Epithelial cell of prostate (primary cell): ENCODE data around the gene DPCD.

Experiments
- DNase-seq: peaks from one replicate; pipeline ENCODE4 v3.0.0-alpha.2; 2011; ENCODE audit warnings: low read depth, low spot score
- H3K27ac ChIP-seq: fragments of 450-650 bp; 2 replicates; pipeline ENCODE4 v1.5.1; 2017; ENCODE audit warnings: mild to moderate bottlenecking

DPCD gene

DNA sequence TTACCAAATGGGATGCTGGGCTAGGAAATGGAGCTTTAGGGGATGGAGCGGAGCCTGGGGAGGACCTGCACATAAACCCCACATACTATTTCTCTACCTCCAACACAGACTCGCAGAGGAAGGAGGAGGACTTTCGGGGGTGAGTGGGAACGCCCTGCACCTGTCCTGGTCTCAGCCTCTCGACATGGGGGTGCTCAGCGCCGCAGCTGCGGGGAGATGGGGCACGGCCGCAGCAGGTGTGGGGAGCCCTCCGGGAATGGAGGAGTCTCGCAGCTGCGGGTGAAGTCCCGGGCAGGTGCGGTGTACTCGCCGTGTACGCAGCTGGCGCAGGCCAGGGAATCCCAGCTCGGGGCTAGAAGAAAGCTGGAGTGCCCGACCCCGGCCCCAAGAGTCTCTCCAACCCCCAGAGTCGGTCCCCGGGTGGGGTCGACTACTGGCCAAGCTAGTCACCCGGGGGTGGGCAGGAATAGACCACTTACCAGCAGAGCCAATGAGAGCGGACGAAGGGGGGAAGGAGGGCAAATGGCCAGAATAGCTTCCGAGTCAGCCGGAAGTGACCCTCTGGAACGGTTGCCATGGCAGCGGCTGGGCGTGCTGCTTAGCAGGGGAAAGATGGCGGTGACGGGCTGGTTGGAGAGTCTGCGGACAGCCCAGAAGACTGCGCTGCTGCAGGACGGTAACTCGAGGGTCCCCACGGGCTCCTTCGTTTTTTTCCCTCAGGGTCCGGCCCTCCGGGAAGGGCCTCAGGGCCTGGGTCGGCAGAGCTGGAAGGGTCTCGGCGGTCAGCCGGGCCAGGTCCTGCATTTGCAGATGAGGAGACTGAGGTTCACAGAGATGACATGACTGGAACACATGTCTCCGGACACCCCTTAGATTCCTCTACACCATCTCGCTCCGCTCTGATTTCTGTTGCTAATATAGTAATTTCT, at the start of gene DPCD, which contains the start of gene POLL:
TSS of gene DPCD (plus strand) at position 597 of the 929 bp plus-strand sequence. CDS start at position 613, 16 bp downstream.
TSS of gene POLL (minus strand) at position 533 of the 929 bp plus-strand sequence. CDS start 897 bp downstream, outside the sequence.
- DNase-seq = peak; percentile 45
- H3K27ac ChIP-seq = no peak within 1 kb of the TSS

DNA sequence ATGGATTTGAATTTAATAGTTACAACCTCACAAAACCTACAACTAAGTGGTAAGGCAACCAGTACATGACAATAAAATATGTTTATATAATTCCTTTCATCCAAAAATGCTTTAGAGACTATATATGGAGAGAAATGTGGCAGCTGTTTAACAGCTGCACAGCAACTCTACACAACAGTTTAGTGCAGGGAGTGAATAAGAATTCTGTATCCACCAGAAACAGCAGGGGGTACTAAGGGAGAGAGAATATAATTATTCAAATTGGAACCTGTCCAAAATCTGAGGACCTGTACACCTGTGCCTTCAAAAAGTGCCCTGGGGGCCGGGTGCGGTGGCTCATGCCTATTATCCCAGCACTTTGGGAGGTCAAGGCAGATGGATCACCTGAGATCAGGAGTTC, 49.7 kb upstream of the DPCD start:
- DNase-seq = no peak

DNA sequence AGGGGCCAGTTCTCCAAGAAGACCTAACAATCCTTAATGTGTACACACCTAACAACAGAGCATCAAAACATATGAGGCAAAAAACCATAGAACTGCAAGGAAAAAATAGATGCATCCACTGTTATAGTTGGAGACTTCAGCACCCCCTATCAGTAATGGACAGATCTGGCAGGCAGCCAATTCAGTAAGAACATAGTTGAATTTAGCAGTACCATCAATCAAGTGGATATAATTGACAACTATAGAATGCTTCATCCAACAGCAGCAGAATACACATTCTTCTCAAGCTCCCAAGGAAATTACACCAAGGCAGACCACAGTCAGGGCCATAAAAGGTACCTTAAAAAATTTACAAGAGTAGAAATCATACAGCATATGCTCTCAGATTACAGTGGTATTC, 42.2 kb upstream of the DPCD start:
- no peak for DNase-seq
- H3K27ac ChIP-seq = no peak overlapping the region

More for the DNA sequence above, 49.7 kb upstream of the DPCD start:
- H3K27ac ChIP-seq = no peak overlapping the region

DNA sequence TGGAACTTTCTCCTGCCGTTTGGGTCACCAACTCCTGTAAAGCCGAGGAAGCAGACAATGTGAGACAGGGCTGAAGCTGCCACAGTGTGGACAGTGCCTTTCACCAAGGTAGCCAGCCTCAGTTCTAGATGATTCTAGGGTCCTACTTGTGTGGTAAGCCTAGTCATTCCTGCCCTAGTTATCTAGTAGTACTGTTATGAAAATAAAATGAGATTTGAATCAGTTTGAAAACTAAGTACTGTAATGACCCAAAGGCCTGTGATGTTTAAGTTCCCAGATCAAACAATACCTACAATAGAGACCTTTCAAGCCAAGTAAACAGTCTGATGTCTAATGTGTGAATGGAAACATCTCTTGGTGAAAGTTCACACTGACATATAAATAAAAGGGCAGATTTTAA, 37.2 kb upstream of the DPCD start:
- no peak for DNase-seq
- no peak overlapping the region for H3K27ac ChIP-seq

DNA sequence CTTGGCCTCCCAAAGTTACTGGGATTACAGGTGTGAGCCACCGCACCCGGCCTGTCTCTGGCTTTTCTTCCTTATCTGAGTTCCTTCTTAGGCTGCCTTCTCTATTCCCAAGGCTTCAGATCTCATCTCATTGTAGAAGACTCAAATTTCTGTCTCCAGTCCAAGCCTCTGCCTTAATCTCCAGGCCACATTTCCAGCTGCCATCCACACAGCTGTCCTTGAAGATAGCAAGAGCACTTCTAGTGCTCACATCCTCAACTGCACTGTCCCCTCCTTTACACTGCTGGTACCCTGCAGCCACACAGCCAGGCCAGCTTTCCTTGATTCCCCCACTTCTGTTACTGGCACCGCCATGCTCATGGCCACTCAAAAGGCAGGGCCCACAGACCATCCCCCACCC, 35.7 kb upstream of the DPCD start:
- no peak overlapping the region for H3K27ac ChIP-seq
- no peak for DNase-seq

DNA sequence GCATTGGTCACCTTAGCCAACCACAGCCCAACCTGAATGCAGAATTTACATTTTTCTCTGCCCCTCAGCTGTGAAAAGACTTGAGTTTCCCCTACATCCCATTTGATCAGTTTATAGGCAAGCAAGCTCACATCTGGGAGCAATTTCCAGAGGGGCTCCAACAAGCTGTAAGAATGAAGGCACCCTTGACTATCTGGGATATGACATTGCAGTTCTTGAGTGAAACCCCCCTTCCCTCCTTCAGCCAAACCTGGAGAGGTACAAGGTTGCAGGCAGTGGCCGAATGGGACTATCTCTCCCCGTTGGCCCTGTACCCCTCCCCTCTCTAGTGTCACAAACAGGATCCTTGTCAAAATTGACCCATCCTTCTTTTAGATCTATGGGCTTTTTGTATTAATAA, 30.6 kb upstream of the DPCD start:
- DNase-seq = no peak
- peak overlapping the region; percentile 45 for H3K27ac ChIP-seq

DNA sequence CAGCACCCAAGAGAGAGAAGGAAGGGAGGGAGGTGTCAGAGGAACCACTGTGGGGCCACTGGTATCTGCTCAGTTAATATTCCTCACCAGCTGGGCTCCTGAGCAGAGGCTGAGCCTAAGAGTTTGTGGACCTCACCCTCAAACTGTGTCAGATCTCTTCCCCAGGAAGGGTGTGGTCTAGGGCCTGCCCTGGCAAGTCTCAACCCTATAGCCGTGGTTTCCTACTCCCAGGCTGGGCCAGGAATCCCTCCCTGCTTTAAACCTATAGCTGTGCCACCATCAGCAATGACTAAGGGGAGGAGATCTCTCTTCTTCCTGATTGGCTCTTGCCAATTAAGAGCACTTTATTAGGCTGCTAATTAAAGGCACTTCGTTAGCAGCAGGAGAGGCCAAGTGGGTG, 29.9 kb upstream of the DPCD start:
- peak; percentile 59 for DNase-seq
- peak overlapping the region; percentile 45 for H3K27ac ChIP-seq

DNA sequence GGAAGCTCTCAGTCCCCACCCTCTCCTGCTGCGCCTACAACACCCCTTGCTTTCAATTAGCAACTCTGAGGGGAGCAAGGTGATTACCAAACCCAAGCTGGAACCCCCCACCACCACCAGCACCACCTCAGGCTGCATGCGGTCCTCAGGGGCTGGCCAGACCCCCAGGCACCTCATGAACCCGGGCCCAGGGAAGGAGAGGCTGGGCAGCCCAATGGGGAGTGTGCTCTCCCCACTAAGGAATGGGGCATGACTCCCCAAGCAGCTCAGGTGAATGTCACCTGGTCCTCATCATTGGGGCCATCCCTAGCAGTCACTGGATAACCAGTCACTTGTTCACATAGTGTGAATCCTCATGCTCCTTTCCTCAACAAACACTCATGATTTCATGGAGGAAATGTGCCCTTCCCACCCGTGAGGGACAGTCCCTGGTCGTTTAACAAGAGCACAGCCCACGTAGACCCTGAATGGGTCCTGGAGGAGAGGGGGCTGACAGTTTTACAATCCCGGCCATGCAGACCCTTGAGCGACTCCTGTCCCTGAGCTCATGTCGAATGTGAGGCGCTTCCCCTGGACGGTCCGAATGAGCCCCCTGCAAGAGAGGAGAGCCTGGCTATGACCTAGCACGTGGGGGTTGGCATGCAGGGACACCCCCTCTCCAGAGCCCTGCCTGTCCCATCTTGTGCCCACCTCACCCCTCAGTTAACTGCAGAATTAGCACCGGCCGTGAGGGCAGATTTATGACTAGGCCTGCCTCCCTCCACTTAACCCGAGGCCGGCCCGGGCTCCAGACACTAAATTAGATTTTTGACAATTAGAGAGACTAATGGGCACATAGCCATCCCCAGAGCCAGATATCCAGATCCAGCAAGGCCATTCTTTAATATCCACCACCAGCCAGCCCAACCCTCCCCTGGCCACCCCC, 29.2 kb upstream of the DPCD start:
- peak overlapping the region; percentile 45 for H3K27ac ChIP-seq
- no peak for DNase-seq

DNA sequence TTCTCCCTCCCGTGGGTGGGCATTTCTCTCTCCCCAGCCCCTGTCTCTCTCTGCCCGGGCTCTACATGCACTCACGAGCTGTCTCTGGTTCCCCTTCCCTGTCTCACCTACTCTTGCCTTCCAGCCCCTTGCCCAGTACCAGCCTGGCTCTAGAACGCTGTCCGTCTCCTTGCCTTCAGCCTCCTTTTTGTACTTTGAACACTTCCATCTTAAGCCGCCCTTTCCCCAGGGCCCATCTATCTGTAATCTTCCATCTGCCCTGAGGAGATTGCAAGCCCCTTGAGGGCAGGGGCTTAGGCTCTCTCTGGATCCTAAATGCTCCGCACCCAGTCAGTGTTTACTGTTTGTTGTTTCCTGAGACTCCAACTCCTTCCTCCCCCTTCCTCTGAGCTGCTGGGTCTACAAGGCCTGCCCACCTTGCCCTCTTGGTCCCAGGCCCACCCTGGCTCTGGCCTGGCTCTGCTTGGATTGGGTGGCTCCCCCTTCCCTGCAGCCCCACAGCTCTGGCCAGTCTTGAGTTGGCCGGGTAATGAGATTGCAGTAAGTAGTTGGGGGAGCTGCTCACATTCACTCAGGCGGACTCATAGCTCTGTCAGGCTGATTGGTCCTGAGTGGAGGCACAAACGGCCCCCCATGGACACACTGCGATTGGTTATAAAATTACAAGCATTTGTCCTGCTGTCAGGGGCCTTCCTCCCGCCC, 28.4 kb upstream of the DPCD start:
- no peak for DNase-seq
- H3K27ac ChIP-seq = no peak overlapping the region

DNA sequence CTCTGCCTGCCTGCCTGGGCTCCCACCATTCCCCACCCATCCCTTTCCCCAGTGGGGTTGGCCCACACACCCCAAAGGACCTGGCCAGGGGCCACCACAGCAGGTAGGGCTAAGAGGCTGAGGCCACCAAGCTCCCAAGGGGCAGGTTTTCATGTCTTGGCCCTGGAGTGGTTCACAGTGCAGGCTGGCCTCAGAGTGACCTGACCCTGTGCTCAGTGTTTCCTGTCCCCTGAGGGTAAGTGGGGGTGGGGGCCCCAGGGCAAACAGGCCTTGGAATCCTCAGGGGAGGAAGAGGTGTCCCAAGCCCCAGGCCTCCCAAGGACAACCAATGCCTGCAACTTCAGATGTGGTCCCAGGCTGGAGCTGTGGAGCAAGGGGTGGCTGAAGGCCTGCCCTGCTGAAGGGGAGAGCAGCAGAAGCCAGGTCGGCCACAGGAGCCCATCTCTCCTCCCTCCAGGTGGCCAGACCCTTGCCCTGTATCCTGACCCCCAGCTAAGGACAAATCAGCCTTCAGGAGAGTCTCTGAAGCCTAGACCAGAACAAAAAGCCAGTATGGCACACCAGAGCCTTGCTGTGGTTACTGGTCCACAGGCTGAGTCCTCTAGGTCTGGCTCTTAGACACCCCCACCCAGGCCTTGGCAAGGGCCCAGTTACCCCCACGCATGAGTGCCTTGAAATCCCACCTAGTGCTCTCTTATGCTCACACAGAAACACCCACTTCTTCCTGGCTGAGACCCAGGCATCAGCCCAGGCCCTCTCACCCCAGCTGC, 27.6 kb upstream of the DPCD start:
- H3K27ac ChIP-seq = no peak overlapping the region
- no peak for DNase-seq

DNA sequence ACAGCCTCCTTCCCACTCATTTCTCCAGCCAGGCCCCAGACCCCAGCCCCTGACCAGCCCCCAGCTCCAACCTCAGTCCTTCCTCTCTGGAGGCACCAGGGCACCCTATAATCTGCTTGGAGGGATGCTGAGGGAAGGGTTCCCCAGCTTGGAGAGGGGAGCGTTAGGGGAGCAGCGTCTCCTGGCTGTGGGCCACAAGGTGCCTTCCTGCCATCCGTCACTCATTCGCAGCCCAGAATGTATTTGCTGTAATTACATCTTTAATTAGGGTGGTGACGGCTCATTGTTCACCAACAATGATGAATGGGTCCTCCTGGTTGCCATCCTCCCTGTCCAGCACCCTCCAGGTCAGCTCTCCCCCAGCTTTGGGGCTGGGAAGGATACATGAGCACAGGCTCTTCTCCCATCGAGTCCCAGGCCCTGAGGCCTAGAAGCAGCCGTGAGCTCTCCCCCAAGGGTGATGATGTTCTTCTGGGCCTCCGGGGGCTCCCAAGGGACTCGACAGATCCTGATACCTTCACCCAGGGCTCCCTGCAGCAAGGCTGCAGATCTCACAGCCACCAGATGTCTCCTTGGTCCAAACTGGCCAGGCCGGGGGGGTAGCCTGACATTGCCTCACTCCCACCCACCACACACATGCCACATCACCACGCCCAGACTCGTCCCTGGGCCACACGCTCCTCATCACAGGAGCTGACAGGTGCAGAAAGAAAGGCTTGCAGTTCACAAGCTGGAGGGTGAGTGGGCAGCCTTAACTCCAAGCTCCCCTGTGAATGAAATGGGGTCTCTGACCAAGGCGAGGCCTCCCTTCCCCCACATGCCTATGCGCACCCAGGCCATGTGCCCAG, 26.8 kb upstream of the DPCD start:
- no peak for DNase-seq
- H3K27ac ChIP-seq = no peak overlapping the region

DNA sequence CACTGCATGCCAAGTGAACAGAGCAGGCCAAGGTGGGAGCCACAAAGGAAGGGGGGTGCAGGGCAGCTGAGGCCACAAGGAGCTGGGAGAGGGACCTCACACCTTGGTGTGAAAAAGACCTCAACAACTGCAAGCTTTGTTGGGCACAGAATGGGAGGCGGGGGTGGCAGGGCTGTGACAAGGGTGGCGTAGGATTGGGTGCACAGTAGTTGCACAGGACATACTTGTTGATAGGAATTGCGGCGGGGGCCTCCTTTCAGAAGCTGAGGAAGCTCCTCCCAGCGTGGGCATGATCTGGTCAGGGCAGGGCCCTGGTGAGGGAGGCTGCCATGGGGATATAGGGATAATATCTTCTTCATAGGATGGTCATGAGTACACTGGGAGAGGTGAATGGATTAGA, 25.9 kb upstream of the DPCD start:
- no peak overlapping the region for H3K27ac ChIP-seq
- no peak for DNase-seq

DNA sequence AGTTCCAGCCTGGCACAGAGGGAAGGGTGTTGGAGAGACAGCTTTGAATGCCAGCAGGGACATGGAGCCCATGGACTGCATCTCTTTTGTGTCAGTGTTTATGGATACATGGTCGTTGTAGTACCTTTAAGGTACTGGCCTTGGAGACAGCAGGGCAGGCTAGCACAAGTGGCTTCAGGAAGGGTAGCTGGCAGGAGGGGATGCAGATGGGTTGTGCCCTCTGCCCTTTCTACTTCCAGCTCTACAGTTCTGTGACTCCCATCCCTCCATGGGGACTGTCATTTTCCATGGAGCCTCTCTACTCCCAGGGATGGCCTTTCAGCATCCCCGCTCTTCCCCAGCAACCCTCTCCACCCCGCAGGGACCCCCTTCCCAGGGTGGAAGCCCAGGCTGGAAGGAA, 25.1 kb upstream of the DPCD start:
- H3K27ac ChIP-seq = no peak overlapping the region
- DNase-seq = no peak

DNA sequence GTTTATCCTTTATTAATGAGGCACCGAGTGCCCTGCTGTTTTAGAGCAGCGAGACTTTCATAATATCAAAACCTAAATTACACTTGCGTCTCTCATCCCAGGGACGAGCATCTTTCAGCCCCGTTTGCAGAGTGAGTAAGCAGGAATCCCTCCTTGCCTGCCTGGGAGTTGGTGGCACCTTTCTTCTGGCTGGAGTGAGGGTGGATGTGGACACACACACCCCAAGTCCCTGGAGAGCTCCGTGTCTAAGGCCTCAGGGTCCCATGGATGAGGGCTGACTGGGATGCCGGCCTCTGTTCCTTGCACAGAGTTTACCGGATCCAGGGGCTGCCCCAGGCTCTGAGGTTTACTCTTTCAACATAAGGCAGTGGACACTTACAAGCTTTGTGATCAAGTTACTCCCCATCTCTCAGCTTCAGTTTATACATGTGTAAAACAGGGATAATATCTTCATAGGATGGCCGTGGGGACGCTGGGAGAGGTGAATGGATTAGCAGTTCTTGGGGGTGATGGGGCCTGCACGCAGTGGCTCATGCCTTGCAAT, 24.6 kb upstream of the DPCD start:
- no peak overlapping the region for H3K27ac ChIP-seq
- DNase-seq = no peak

DNA sequence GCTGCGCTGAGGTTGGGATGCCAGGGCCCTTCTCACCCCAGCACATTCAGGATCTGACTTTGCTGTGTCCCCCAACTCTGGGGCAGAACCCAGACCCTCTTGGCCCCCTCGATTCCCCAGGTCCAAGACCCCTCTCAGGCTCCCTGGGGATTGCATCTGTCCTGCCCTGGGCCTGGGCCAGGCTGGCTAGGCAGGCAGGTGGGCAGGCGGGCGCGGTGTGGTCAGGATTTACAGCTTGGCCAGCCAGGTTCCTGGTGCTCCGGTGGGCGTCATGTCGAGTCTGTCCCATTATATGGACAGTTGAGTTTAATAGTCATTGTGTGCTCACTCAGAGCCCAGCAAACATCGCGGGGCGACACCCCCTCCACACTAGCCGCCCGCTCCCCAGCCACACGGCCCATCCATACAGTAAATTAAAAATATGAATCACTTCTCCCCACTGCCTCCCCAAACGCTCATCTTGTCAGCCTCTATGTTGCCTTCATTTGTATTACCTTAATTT, 23.6 kb upstream of the DPCD start:
- H3K27ac ChIP-seq = no peak overlapping the region
- DNase-seq = no peak

DNA sequence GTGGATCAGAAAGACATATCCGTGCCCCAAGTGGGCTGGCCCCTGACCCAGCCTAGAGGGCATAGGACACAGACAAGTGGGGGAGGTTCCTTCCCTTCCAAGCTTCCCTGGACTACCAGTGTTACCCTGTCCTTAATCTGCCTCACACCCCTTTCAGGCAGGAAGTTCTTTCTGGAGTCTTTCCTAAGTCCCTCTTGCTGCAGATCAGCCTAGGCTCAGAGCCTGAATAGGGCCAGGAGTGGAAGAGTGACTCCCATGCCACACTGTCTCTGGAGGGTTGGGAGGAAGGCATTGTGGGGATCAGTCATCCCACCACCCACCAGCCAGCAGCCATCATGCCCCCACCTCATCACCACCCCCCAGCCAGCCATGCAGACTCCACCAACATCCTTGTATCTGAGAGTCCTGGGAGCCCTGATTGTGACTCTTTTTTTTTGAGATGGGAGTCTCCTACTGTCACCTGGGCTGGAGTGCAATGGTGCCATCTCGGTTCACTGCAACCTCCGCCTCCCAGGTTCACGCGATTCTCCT, 22.7 kb upstream of the DPCD start:
- H3K27ac ChIP-seq = no peak overlapping the region
- no peak for DNase-seq

DNA sequence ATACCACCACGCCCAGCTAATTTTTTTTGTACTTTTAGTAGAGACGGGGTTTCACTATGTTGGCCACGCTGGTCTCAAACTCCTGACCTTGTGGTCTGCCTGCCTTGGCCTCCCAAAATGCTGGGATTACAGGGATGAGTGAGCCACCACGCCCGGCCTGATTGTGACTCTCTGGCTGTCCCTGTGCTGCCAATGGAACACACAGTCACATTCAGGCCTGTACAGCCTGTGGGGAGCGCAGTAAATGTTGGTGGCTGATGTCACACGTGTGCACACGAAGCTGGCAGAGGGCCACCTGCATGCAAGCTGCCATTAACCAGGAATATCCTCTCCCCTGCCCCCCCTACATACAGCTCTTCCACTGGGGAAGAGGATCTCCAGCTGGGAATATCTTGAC, 22.2 kb upstream of the DPCD start:
- no peak overlapping the region for H3K27ac ChIP-seq
- DNase-seq = no peak
